Thymus (tissue), 11 donors: ENCODE measurements around the gene ZCCHC3. TPM values are rescaled to one million over a fixed set of nuclear protein-coding genes. Genes with fewer than 3 reads are reported as not detected.

ENCODE experiments used
- DNase-seq, 9 donors: peaks; one replicate each; pipeline ENCODE4 v3.0.0-alpha.2; 2013; ENCODE audit warnings: low spot score in 9 of 9, low read depth in 6 of 9, missing footprints in 1 of 9
- H3K27ac ChIP-seq, 2 donors: one replicate each; pipeline ENCODE4 v1.5.1; 2013; ENCODE audit warnings: control low read depth in 1 of 2, low read depth in 1 of 2, low read length in 1 of 2, mild to moderate bottlenecking in 1 of 2, moderate library complexity in 1 of 2
- H3K27me3 ChIP-seq, 2 donors: one replicate each; pipeline ENCODE4 v1.5.1; 2013; ENCODE audit warnings: low read length in 1 of 2; ENCODE audit not compliant: control insufficient read depth in 2 of 2, insufficient read depth in 1 of 2
- H3K36me3 ChIP-seq, 2 donors: one replicate each; pipeline ENCODE4 v1.5.1; 2013; ENCODE audit warnings: low read length in 1 of 2, mild to moderate bottlenecking in 1 of 2, moderate library complexity in 1 of 2; ENCODE audit not compliant: control insufficient read depth in 2 of 2, insufficient read depth in 2 of 2
- H3K4me1 ChIP-seq, 2 donors: one replicate each; pipeline ENCODE4 v1.5.1; 2013; ENCODE audit warnings: low read length in 2 of 2; ENCODE audit not compliant: control insufficient read depth in 2 of 2, insufficient read depth in 2 of 2
- H3K4me3 ChIP-seq, 2 donors: one replicate each; pipeline ENCODE4 v1.5.1; 2013; ENCODE audit warnings: low read length in 2 of 2, control low read depth in 1 of 2, mild to moderate bottlenecking in 1 of 2
- H3K9me3 ChIP-seq, 2 donors: one replicate each; pipeline ENCODE4 v1.5.1; 2013; ENCODE audit warnings: low read length in 1 of 2, mild to moderate bottlenecking in 1 of 2; ENCODE audit not compliant: control insufficient read depth in 2 of 2, insufficient read depth in 1 of 2
- WGBS: extraction: QIAGEN DNeasy Blood & Tissue Kit; methylation state at CpG from one replicate; pipeline ENCODE4 v1.1.7; 2013; 5-methylcytosine and 5-hydroxymethylcytosine counted together
- polyA plus RNA-seq: library from polyadenylated mRNA; stranded (reverse); fragments of 200-250 nt; gene quantifications from one replicate; pipeline ENCODE4 v1.2.3, GENCODE V29; 2013
- total RNA-seq: library from RNA; stranded (reverse); fragments of 120-200 nt; gene quantifications from one replicate; pipeline ENCODE4 v1.2.4, GENCODE V29; 2013
- donor health status: healthy.

The ZCCHC3 gene
- total and polyA plus RNA-seq, 2 donors: 21.8 to 28.5 TPM

- DNase-seq: no peak
- Histone ChIP-seq H3K27me3 (no peaks in the 10 kb centered on the region), H3K4me3 (no peak overlapping the region), H3K9me3 (no peaks in the 10 kb centered on the region), H3K27ac (no peak overlapping the region), H3K36me3 (no peaks in the 10 kb centered on the region), H3K4me1 (peaks cover 9 to 17% of the 10 kb centered on the region in 2 donors)
- 81% methylated on average over 7 of the region's 7 CpGs for WGBS
Measured at GRCh38 chr20:308427-309038, 11.2 kb downstream of the ZCCHC3 start.

GRCh38 chr20:309306-309840 lies 12.0 kb downstream of the ZCCHC3 start:
- WGBS: 22% methylated on average over 6 of the region's 6 CpGs
- peaks cover 9 to 17% of the 10 kb centered on the region in 2 donors for H3K4me1 ChIP-seq
- no peaks in the 10 kb centered on the region for H3K9me3 ChIP-seq
- H3K27ac ChIP-seq: peak overlapping the region in 1 of 2 donors; percentile 65
- no peak overlapping the region for H3K4me3 ChIP-seq
- no peaks in the 10 kb centered on the region for H3K36me3 ChIP-seq
- H3K27me3 ChIP-seq: no peaks in the 10 kb centered on the region
- DNase-seq: peak in 1 of 9 donors; percentile 25

GRCh38 chr20:309841-310644 lies 12.7 kb downstream of the ZCCHC3 start:
- Histone ChIP-seq H3K36me3 (no peaks in the 10 kb centered on the region), H3K4me3 (peak overlapping the region; percentile 38 to 41), H3K27me3 (no peaks in the 10 kb centered on the region), H3K9me3 (no peaks in the 10 kb centered on the region), H3K4me1 (peaks cover 9 to 17% of the 10 kb centered on the region in 2 donors), H3K27ac (peak overlapping the region; percentile 49 to 65)
- WGBS: 11% methylated on average over 31 of the region's 31 CpGs
- peak in 7 of 9 donors; percentile 56 to 92 (median 81) for DNase-seq

- peaks cover 9 to 17% of the 10 kb centered on the region in 2 donors for H3K4me1 ChIP-seq
- no peaks in the 10 kb centered on the region for H3K9me3 ChIP-seq
- H3K4me3 ChIP-seq: peak overlapping the region; percentile 27 to 41
- 16% methylated on average over 7 of the region's 7 CpGs for WGBS
- DNase-seq: no peak
- no peak overlapping the region for H3K27ac ChIP-seq
- no peaks in the 10 kb centered on the region for H3K27me3 ChIP-seq
- no peaks in the 10 kb centered on the region for H3K36me3 ChIP-seq
Measured at GRCh38 chr20:310645-311044, 13.3 kb downstream of the ZCCHC3 start.

GRCh38 chr20:311609-312008 lies 14.2 kb downstream of the ZCCHC3 start:
- Histone ChIP-seq H3K27ac (no peak overlapping the region), H3K4me1 (peaks cover 9 to 17% of the 10 kb centered on the region in 2 donors), H3K4me3 (no peak overlapping the region), H3K27me3 (no peaks in the 10 kb centered on the region), H3K9me3 (no peaks in the 10 kb centered on the region), H3K36me3 (no peaks in the 10 kb centered on the region)
- WGBS: 95% methylated on average over 7 of the region's 7 CpGs
- no peak for DNase-seq

GRCh38 chr20:312067-312466 lies 14.7 kb downstream of the ZCCHC3 start:
- H3K27ac ChIP-seq: no peak overlapping the region
- no peaks in the 10 kb centered on the region for H3K27me3 ChIP-seq
- no peaks in the 10 kb centered on the region for H3K36me3 ChIP-seq
- WGBS: 96% methylated on average over 8 of the region's 8 CpGs
- H3K9me3 ChIP-seq: no peaks in the 10 kb centered on the region
- no peak overlapping the region for H3K4me3 ChIP-seq
- H3K4me1 ChIP-seq: peaks cover 9 to 17% of the 10 kb centered on the region in 2 donors
- no peak for DNase-seq

- 95% methylated on average over 1 of the region's 1 CpG for WGBS
- no peak for DNase-seq
- Histone ChIP-seq H3K27ac (no peak overlapping the region), H3K36me3 (no peaks in the 10 kb centered on the region), H3K4me3 (no peak overlapping the region), H3K9me3 (no peaks in the 10 kb centered on the region), H3K4me1 (peaks cover 9 to 17% of the 10 kb centered on the region in 2 donors), H3K27me3 (no peaks in the 10 kb centered on the region)
Measured at GRCh38 chr20:312866-313265, 15.5 kb downstream of the ZCCHC3 start.

- H3K4me1 ChIP-seq: peaks cover 9 to 17% of the 10 kb centered on the region in 2 donors
- no peak overlapping the region for H3K27ac ChIP-seq
- no peaks in the 10 kb centered on the region for H3K27me3 ChIP-seq
- WGBS: 96% methylated on average over 5 of the region's 5 CpGs
- H3K4me3 ChIP-seq: no peak overlapping the region
- no peak for DNase-seq
- no peaks in the 10 kb centered on the region for H3K36me3 ChIP-seq
- no peaks in the 10 kb centered on the region for H3K9me3 ChIP-seq
Measured at GRCh38 chr20:313402-313801, 16.0 kb downstream of the ZCCHC3 start.

GRCh38 chr20:313948-314347 lies 16.6 kb downstream of the ZCCHC3 start:
- H3K27me3 ChIP-seq: no peaks in the 10 kb centered on the region
- no peaks in the 10 kb centered on the region for H3K9me3 ChIP-seq
- peaks cover 9 to 17% of the 10 kb centered on the region in 2 donors for H3K4me1 ChIP-seq
- no peaks in the 10 kb centered on the region for H3K36me3 ChIP-seq
- no peak for DNase-seq
- no peak overlapping the region for H3K27ac ChIP-seq
- H3K4me3 ChIP-seq: no peak overlapping the region
